Osteocyte (in vitro differentiated cells): ENCODE results near the gene GTF3C6. TPM values are rescaled to one million over a fixed set of nuclear protein-coding genes. Genes with fewer than 3 reads are reported as not detected.
"Not testable (repeated sequence)": the region's sequence is repeated elsewhere in the genome, so short reads cannot be mapped to it uniquely, and the experiment has no call there.

Source experiments
- DNase-seq: peaks from one replicate; pipeline ENCODE4 v3.0.0; 2021; ENCODE audit warnings: mixed read lengths; ENCODE audit not compliant: unreplicated experiment; ENCODE audit errors: extremely low spot score
- H3K27ac Mint-ChIP-seq: one replicate; pipeline ENCODE4 v1.8.0; 2021; ENCODE audit warnings: mild to moderate bottlenecking, mixed read lengths; ENCODE audit not compliant: unreplicated experiment
- H3K27me3 Mint-ChIP-seq: one replicate; pipeline ENCODE4 v1.8.0; 2021; ENCODE audit warnings: mixed read lengths; ENCODE audit not compliant: unreplicated experiment
- H3K36me3 Mint-ChIP-seq: one replicate; pipeline ENCODE4 v1.8.0; 2021; ENCODE audit warnings: mixed read lengths; ENCODE audit not compliant: unreplicated experiment
- H3K4me1 Mint-ChIP-seq: one replicate; pipeline ENCODE4 v1.8.0; 2021; ENCODE audit warnings: mixed read lengths; ENCODE audit not compliant: unreplicated experiment
- H3K4me3 Mint-ChIP-seq: one replicate; pipeline ENCODE4 v1.8.0; 2021; ENCODE audit warnings: mild to moderate bottlenecking, moderate library complexity, mixed read lengths; ENCODE audit not compliant: unreplicated experiment
- H3K9me3 Mint-ChIP-seq: one replicate; pipeline ENCODE4 v1.8.0; 2021; ENCODE audit warnings: mixed read lengths; ENCODE audit not compliant: unreplicated experiment
- CTCF ChIP-seq: fragments of 200-600 bp; sonication (generic); IDR thresholded peaks from 2 replicates; pipeline ENCODE4 v1.5.0; 2021; ENCODE audit warnings: antibody characterized with exemption, mild to moderate bottlenecking, moderate library complexity
- total RNA-seq: library from RNA; stranded (reverse); gene quantifications from 2 replicates; pipeline ENCODE4 v1.2.1, GENCODE V29; 2021

Gene GTF3C6
- total RNA-seq, 1 donor from 2014 or later, result 66.2 TPM

DNA sequence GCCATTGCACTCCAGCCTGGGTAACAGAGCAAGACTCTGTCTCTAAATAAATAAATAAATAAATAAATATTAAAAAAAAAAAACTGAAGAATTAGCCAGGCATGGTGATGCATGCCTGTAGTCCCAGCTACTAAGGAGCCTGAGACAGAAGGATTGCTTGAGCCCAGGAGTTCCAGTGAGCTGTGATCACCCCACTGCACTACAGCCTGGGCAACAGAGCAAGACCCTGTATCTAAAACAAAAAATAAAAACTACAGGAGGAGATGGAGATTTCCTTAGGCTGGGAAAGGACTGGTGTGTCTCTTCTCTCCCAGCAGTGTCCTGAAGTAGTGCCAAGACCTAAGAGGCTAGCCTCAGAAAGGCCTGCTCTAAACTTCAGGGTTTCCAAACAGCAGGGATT is 8.1 kb upstream of the GTF3C6 start:
- H3K27ac Mint-ChIP-seq, result peak overlapping the region; percentile 17
- H3K4me1 Mint-ChIP-seq, result peaks cover 22% of the 10 kb centered on the region
- H3K36me3 Mint-ChIP-seq, result no peaks in the 10 kb centered on the region
- H3K9me3 Mint-ChIP-seq, result no peaks in the 10 kb centered on the region
- TF ChIP-seq CTCF, result no peak
- no peaks in the 10 kb centered on the region for H3K27me3 Mint-ChIP-seq
- no peak for DNase-seq
- no peak overlapping the region for H3K4me3 Mint-ChIP-seq

- no peaks in the 10 kb centered on the region for H3K36me3 Mint-ChIP-seq
- peaks cover 22% of the 10 kb centered on the region for H3K4me1 Mint-ChIP-seq
- no peak for DNase-seq
- peak overlapping the region; percentile 17 for H3K27ac Mint-ChIP-seq
- no peak overlapping the region for H3K4me3 Mint-ChIP-seq
- no peak for TF ChIP-seq CTCF
- H3K9me3 Mint-ChIP-seq, result no peaks in the 10 kb centered on the region
- no peaks in the 10 kb centered on the region for H3K27me3 Mint-ChIP-seq
Observed at GRCh38 chr6:110951008-110951407, 7.5 kb upstream of the GTF3C6 start.

DNA sequence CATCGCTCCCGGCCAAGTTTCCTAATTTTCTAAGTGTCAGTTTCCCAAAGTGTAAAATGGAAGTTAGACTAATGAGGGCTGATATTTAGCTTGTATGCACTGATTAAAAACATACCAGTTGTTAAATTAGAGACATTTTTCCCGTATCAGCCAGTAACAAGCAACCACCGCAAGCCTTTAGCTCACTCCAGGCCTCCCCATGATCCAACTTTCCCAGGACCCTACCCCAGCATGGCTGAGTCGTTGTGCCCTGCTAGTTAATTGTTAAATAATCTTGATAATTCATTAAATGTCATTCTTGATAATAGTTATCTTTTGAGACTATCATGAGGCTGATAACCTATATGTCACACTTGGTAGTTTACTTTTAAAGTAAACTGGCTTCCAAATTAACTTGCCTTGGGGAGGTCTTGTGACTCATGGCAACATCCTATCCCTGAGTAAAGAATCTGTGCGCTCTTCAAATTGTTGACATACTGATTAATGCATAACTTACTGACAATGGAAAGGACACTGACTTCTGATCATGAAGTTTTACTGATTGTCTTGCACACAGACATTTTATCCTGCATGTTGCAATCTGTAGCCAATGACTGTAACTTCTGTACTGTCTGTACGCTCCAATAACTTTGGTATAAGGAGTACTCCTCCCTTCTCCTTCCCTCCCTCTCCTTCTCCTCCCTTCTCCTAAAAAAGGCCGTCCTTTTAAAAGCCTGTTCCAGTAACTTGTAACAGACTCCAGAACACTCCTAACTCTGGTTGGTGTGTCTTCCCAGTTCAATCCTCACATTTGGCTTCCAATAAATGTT is 6.3 kb upstream of the GTF3C6 start:
- Mint-ChIP-seq H3K27ac (peak overlapping the region; percentile 81), H3K36me3 (no peaks in the 10 kb centered on the region), H3K4me1 (peaks cover 24% of the 10 kb centered on the region), H3K9me3 (no peaks in the 10 kb centered on the region), H3K27me3 (no peaks in the 10 kb centered on the region), H3K4me3 (no peak overlapping the region)
- no peak for DNase-seq
- no peak for TF ChIP-seq CTCF

- peaks cover 33% of the 10 kb centered on the region for H3K4me1 Mint-ChIP-seq
- no peak for DNase-seq
- no peaks in the 10 kb centered on the region for H3K9me3 Mint-ChIP-seq
- H3K36me3 Mint-ChIP-seq, result no peaks in the 10 kb centered on the region
- no peak overlapping the region for H3K27ac Mint-ChIP-seq
- H3K4me3 Mint-ChIP-seq, result no peak overlapping the region
- TF ChIP-seq CTCF, result no peak
- no peaks in the 10 kb centered on the region for H3K27me3 Mint-ChIP-seq
Observed at GRCh38 chr6:110953633-110954303, 4.7 kb upstream of the GTF3C6 start.

DNA sequence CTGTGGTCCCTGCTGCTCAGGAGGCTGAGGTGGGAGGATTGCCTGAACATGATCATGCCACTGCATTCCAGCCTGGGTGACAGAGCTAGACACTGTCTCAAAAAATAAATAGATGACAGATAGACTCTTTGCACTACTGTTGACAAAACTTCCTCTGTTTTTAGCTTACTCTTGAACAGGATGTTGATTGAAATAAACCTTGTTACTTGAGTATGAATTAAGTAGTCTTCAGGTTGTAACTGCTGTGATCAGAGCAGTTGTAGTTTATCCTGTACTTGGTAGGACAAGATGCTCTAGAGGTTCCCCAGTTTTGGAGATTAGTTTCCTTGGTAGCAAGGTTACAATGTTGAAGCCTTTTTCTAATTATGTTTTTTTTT is 1.5 kb downstream of the GTF3C6 start:
- peaks cover 17% of the 10 kb centered on the region for H3K36me3 Mint-ChIP-seq

DNA sequence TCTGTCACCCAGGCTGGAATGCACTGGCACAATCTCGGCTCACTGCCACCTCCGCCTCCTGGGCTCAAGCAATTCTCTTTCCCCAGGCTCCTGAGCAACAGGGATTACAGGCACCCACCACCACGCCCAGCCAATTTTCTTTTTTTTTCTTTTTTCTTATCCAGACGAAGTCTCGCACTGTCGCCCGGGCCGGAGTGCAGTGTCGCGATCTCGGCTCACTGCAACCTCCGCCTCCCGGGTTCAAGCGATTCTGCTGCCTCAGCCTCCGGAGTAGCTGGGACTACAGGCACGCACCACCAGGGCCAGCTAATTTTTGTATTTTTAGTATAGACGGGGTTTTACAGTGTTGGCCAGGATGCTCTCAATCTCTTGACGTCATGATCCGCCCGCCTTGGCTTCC is 4.1 kb downstream of the GTF3C6 start:
- not testable (repeated sequence) for H3K27ac Mint-ChIP-seq, H3K4me3 Mint-ChIP-seq, H3K9me3 Mint-ChIP-seq, DNase-seq, H3K27me3 Mint-ChIP-seq
- Mint-ChIP-seq H3K4me1 (peaks cover 16% of the 10 kb centered on the region), H3K36me3 (peaks cover 34% of the 10 kb centered on the region)

More for the DNA sequence above, 1.5 kb downstream of the GTF3C6 start:
- Mint-ChIP-seq H3K27ac (peak overlapping the region; percentile 34), H3K27me3 (no peaks in the 10 kb centered on the region), H3K4me3 (no peak overlapping the region), H3K9me3 (no peaks in the 10 kb centered on the region), H3K4me1 (peaks cover 18% of the 10 kb centered on the region)
- no peak for DNase-seq
- TF ChIP-seq CTCF, result no peak
